Transverse colon (tissue), 4 donors: ENCODE results near the gene PCBD1. TPM values are rescaled to one million over a fixed set of nuclear protein-coding genes. Genes with fewer than 3 reads are reported as not detected.
A peak's percentile ranks its signal among the peaks of the same experiment; 100 is the strongest.

Experiments
- DNase-seq: peaks from one replicate; pipeline ENCODE4 v3.0.0-alpha.2; 2019
- H3K27ac ChIP-seq, 4 donors: fragments of 200-600 bp; sonication (generic); 2 replicates each; pipeline ENCODE4 v1.5.1; 2016 to 2018; ENCODE audit warnings: inconsistent platforms in 4 of 4
- H3K27me3 ChIP-seq: fragments of 200-600 bp; sonication (generic); 2 replicates; pipeline ENCODE4 v1.5.1; 2017; ENCODE audit warnings: inconsistent platforms
- H3K36me3 ChIP-seq, 4 donors: fragments of 200-600 bp; sonication (generic); 2 replicates each; pipeline ENCODE4 v1.5.1; 2017 to 2019; ENCODE audit warnings: inconsistent platforms in 4 of 4
- H3K4me1 ChIP-seq, 4 donors: fragments of 200-600 bp; sonication (generic); 2 replicates each; pipeline ENCODE4 v1.5.1; 2017 to 2020; ENCODE audit warnings: inconsistent platforms in 4 of 4
- H3K4me3 ChIP-seq, 4 donors: fragments of 200-600 bp; sonication (generic); 1 replicate in 1 of 4; 2 replicates in 3 of 4; pipeline versions ENCODE4 v1.5.1 to v1.6.1; 2017 to 2019; ENCODE audit warnings: inconsistent platforms in 4 of 4
- H3K9me3 ChIP-seq, 2 donors: fragments of 200-600 bp; sonication (generic); 2 replicates each; pipeline ENCODE4 v1.5.1; 2017 to 2019; ENCODE audit warnings: inconsistent platforms in 2 of 2
- EP300 ChIP-seq: sonication (generic); formaldehyde crosslinking; IDR thresholded peaks from one replicate; pipeline ENCODE4 v1.6.1; 2017; ENCODE audit warnings: antibody characterized with exemption, low read depth
- POLR2A ChIP-seq: fragments of 450-650 bp; IDR thresholded peaks from one replicate; pipeline ENCODE4 v1.6.1; 2016; ENCODE audit warnings: antibody characterized with exemption, mild to moderate bottlenecking, moderate library complexity
- POLR2AphosphoS5 ChIP-seq, 3 donors: sonication (generic); formaldehyde crosslinking; IDR thresholded peaks; one replicate each; pipeline ENCODE4 v1.6.1; 2016; ENCODE audit warnings: antibody characterized with exemption in 3 of 3
- WGBS, 2 donors: methylation state at CpG; one replicate each; pipeline ENCODE4 v1.1.5; 2018; ENCODE audit warnings: low coverage in 1 of 2; 5-methylcytosine and 5-hydroxymethylcytosine counted together
- in situ Hi-C, 4 donors: fragments of 200-750 bp; cut with MboI; loops; one replicate each; pipeline versions ENCODE4 v1.15.0 to v1.15.1; 2017; ENCODE audit warnings: low sequenced_read_pairs in 3 of 4, low pct_ligation_motif_present in 1 of 4, low pct_unique_long_range_greater_than_20kb in 1 of 4
- intact Hi-C: fragments of 100-400 bp; cut with DNase I; formaldehyde crosslinking; loops from one replicate; pipeline ENCODE4 v1.15.1; 2023; ENCODE audit warnings: low total_unique reads
- total RNA-seq, 4 donors: library from RNA; depleted of rRNA; stranded (reverse); fragments of >200 nt; gene quantifications; one replicate each; pipeline ENCODE4 v1.1.0, GENCODE V29; 2016
- TF ChIP-seq, protein P1 (sequence below), 5 experiments: fragments of 200-600 bp in 3 of 5; fragments of 450-650 bp in 2 of 5; sonication (generic) in 3 of 5; IDR thresholded peaks; 1 replicate in 2 of 5; 2 replicates in 3 of 5; pipeline ENCODE4 v1.5.1; 2016 to 2017; ENCODE audit warnings: antibody characterized with exemption in 5 of 5, inconsistent platforms in 3 of 5, mild to moderate bottlenecking in 2 of 5, moderate library complexity in 1 of 5

Gene PCBD1
- total RNA-seq, 4 donors from 2014 or later: 21.7 to 69.6 (median 44.8) TPM

DNA sequence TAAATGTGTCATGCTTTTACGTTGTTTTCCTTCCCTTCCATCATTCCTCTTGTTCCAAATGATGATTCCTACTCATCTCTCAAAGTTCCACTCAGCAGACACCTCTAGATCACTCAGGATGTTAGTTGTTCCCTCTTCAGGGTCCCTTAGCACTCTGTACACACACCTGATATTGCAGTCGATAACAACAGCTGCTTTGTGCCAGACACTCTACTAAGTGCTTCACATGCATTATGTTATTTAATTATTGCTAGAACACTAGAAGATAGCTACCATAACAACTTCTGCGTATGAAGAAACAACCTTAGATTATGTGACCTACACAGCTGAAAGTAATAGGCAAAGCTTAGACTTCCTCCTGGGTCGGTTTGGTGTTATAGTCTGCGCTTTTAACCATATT, 29.6 kb downstream of the PCBD1 start:
- WGBS, 2 donors: 63 to 73% methylated on average over 5 of the region's 5 CpGs
- H3K27me3 ChIP-seq: no peaks in the 10 kb centered on the region
- peaks cover 0 to 41% (median 20%) of the 10 kb centered on the region in 4 donors for H3K36me3 ChIP-seq
- intact Hi-C loops (no loop called here), in situ Hi-C loops (no loop called here)
- peaks cover 0 to 11% (median 4%) of the 10 kb centered on the region in 4 donors for H3K4me1 ChIP-seq
- no peak overlapping the region for H3K4me3 ChIP-seq
- no peak overlapping the region for H3K27ac ChIP-seq
- DNase-seq: no peak
- TF ChIP-seq POLR2A: no peak
- no peak for TF ChIP-seq POLR2AphosphoS5 (IDR thresholded peaks at IDR 0.05)
- TF ChIP-seq EP300: no peak
- TF ChIP-seq, protein P1, sequence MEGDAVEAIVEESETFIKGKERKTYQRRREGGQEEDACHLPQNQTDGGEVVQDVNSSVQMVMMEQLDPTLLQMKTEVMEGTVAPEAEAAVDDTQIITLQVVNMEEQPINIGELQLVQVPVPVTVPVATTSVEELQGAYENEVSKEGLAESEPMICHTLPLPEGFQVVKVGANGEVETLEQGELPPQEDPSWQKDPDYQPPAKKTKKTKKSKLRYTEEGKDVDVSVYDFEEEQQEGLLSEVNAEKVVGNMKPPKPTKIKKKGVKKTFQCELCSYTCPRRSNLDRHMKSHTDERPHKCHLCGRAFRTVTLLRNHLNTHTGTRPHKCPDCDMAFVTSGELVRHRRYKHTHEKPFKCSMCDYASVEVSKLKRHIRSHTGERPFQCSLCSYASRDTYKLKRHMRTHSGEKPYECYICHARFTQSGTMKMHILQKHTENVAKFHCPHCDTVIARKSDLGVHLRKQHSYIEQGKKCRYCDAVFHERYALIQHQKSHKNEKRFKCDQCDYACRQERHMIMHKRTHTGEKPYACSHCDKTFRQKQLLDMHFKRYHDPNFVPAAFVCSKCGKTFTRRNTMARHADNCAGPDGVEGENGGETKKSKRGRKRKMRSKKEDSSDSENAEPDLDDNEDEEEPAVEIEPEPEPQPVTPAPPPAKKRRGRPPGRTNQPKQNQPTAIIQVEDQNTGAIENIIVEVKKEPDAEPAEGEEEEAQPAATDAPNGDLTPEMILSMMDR (IDR thresholded peaks at IDR 0.05): no peak
- no peaks in the 10 kb centered on the region for H3K9me3 ChIP-seq

DNA sequence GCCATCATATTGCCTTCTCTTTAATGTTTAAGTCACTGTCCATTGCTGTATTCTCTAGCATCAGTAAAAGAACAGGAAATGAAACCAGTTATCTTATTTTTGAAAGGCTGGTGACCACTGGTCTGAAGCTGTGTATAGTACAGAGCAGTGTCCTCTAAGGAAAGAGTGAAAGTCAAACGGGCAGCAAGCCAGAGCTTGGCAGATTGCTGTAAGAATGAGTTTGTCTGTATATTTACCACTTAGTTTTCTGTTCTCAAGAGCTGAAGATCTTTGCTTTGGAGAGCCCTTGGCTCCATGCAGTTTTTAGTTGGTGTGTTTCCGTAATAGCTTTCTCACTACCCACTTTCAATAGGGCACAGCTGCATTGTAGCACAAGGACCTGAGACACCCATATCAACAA, 31.9 kb downstream of the PCBD1 start:
- in situ Hi-C loops (no loop called here), intact Hi-C loops (no loop called here)
- Histone ChIP-seq H3K4me3 (no peak overlapping the region), H3K9me3 (no peaks in the 10 kb centered on the region), H3K27ac (no peak overlapping the region), H3K27me3 (no peaks in the 10 kb centered on the region), H3K4me1 (peaks cover 3 to 33% (median 18%) of the 10 kb centered on the region in 4 donors), H3K36me3 (peaks cover 0 to 40% (median 15%) of the 10 kb centered on the region in 4 donors)
- TF ChIP-seq POLR2A (no peak), EP300 (no peak), POLR2AphosphoS5 (IDR thresholded peaks at IDR 0.05) (no peak)
- TF ChIP-seq, protein P1 (IDR thresholded peaks at IDR 0.05): no peak
- DNase-seq: peak; percentile 24
- 66% methylated on average over 2 of the region's 2 CpGs for WGBS, 2 donors

DNA sequence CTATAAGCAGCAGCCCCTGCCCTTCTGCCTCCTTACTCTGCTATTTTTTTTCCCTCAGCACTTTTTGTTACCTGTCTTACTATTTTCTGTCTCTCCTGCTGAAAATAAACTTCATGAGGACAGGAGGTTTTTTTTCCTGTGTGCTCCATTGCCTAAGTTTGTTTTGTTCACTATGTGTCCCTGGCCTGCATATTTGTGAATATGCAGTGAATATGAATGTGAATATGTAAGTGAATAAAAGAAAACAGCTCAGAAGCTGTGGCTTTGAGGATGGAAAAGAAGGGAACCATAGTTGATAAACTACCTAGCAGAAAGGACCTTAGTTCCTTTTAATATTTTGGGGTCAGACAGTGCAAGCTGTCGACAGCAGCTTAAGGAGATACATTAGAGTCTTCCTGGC, 34.9 kb downstream of the PCBD1 start:
- H3K4me1 ChIP-seq: peaks cover 3 to 36% (median 20%) of the 10 kb centered on the region in 4 donors
- 60 to 86% methylated on average over 1 of the region's 1 CpG for WGBS, 2 donors
- H3K27me3 ChIP-seq: no peaks in the 10 kb centered on the region
- no peak for DNase-seq
- no peaks in the 10 kb centered on the region for H3K9me3 ChIP-seq
- no peak overlapping the region for H3K4me3 ChIP-seq
- in situ Hi-C loops (no loop called here), intact Hi-C loops (no loop called here)
- H3K36me3 ChIP-seq: peaks cover 0 to 22% (median 7%) of the 10 kb centered on the region in 4 donors
- no peak for TF ChIP-seq EP300
- H3K27ac ChIP-seq: no peak overlapping the region

DNA sequence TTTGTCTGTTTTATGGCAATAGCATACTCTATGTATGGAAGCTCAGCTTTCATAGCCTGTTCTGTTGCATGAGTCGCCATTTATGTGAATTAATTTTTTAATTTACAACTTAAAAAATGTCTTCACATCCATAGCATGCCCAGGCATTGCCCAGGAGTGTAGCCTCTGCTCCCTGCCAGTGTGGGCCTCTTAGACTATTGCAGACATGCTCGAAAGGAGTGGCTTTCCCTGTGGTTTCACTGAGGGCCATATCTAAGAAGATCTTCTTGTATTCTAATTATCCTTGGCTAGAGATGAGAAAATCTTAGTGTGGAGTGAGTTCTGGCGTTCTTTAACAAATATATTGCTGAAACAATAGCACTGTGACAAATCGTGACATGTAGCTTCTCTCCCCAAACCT, 35.3 kb downstream of the PCBD1 start:
- 85 to 88% methylated on average over 4 of the region's 4 CpGs for WGBS, 2 donors
- no peak for DNase-seq
- Histone ChIP-seq H3K4me1 (peaks cover 3 to 37% (median 21%) of the 10 kb centered on the region in 4 donors), H3K27me3 (no peaks in the 10 kb centered on the region), H3K9me3 (no peaks in the 10 kb centered on the region), H3K4me3 (no peak overlapping the region), H3K36me3 (peaks cover 0 to 17% (median 4%) of the 10 kb centered on the region in 4 donors), H3K27ac (peak overlapping the region in 1 of 4 donors; percentile 53)
- TF ChIP-seq POLR2A (no peak), POLR2AphosphoS5 (IDR thresholded peaks at IDR 0.05) (no peak), EP300 (no peak)
- TF ChIP-seq, protein P1 (IDR thresholded peaks at IDR 0.05): no peak
- intact Hi-C loops: no loop called here
- in situ Hi-C loops: no loop called here
